DMS114 treated with DMSO at 0.1 percent for 48 hours (cell line): ENCODE results near the gene NLRP3.
"Not testable (repeated sequence)": the region's sequence is repeated elsewhere in the genome, so short reads cannot be mapped to it uniquely, and the experiment has no call there.

ENCODE experiments used
- DNase-seq: peaks from one replicate; lab custom pipeline; 2025; ENCODE audit not compliant: unreplicated experiment; lab: John Stamatoyannopoulos, UW

NLRP3 gene

DNA sequence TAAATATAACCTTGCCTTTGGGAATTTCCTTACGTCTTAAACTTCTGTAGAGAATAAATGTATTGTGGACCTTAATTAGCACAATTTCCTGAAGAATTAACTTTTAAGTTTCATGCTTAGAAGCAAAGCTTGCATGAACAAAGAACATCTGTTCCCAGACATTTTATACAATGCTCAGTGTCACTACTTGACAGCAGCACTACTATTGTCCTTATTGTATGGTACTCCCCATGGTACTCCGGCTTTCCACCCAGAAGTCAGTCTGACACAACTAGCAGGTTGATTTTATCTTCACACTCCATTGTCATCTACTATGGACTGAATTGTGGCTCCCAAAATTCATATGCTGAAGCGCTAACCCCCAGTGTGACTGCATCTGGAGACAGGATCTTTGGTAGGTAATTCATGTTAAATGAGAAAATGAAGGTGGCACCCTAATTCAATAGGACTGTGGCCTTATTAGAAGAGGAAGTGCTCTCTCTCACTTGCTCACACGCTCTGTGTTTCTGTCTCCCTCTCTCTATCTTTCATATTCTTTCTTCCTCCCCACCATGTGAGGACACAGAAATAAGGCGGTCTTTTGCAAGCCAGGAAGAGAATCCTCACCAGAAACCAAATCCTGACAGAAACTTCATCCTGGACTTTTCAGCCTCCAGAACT is 52.6 kb downstream of the NLRP3 start:
- DNase-seq, result no peak

DNA sequence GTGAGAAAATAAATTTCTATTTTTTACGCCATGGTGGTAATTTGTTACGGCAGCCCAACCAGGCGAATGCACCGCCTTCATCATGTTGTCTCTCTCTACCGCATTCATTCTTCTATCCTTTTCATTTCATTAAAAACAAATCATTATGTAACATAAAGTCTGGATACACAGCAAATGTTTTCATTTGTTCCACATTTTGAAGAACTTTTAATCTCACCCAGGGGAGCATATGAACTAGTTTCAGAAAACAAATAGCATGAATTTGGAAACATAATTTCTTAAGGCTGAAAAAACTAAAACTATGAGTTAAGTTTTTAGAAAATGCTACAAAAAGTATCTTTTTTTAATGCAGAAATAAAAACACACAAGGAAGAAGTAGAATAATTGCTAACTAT is 53.2 kb downstream of the NLRP3 start:
- DNase-seq, result no peak

DNA sequence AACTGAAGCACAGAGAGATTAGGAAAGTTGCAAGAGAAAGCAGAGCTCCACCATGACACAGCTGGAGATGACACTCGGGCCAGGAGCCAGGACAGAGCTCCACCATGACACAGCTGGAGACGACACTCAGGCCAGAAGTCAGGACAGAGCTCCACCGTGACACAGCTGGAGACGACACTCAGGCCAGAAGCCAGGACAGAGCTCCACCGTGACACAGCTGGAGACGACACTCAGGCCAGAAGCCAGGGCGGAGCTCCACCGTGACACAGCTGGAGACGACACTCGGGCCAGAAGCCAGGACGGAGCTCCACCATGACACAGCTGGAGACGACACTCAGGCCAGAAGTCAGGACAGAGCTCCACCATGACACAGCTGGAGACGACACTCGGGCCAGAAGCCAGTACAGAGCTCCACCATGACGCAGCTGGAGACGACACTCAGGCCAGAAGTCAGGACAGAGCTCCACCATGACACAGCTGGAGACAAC is 55.0 kb downstream of the NLRP3 start:
- not testable (repeated sequence) for DNase-seq

DNA sequence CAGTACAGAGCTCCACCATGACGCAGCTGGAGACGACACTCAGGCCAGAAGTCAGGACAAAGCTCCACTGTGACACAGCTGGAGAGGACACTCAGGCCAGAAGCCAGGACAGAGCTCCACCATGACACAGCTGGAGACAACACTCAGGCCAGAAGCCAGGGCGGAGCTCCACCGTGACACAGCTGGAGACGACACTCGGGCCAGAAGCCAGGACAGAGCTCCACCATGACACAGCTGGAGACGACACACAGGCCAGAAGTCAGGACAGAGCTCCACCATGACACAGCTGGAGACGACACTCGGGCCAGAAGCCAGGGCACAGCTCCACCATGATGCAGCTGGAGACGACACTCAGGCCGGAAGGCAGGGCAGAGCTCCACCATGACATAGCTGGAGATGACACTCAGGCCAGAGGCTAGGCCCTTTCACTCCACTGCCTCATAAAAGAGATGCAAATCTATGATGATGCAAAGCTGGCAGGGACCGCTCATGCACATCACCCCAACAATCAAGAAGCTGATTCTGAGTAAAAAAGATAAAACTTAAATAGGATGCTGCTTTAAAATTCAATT is 55.6 kb downstream of the NLRP3 start:
- no peak for DNase-seq

DNA sequence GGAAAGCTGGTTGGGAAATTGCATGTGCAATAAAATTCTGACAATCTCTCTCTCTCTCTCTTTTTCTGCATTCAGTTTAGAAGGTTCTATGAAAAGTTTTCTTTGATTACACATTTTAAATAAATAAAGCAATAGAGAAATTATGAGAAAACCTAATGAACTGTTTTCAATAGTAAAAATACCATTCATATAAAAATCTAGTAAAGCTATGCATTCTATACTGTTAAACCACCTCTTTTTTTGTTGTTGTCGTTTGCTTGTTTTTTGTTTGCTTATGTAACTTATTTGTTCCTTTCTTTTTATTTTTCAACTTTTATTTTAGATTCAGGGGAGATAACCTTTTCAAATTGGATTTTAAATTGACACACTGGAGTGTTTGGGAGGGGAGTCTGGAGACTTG is 56.1 kb downstream of the NLRP3 start:
- no peak for DNase-seq

DNA sequence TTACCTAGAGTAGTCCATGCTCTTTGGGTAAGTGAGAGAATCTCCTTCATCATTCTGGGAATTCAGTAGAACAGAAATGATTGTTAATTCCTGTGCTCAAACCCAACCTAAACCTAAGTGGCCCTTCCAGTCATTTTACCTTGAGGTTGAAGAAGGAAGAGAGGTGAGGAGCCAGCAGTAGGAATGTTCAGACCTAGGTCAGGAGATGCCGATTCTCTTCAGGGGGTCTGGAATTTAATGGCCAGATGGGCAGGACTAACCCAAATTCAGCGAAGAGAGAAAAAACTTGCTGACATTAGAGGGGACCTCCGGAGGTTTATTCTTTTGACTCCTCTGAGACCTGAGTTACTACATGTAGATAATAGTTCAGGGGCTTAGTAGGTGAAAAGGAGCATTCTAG is 58.4 kb downstream of the NLRP3 start:
- no peak for DNase-seq

DNA sequence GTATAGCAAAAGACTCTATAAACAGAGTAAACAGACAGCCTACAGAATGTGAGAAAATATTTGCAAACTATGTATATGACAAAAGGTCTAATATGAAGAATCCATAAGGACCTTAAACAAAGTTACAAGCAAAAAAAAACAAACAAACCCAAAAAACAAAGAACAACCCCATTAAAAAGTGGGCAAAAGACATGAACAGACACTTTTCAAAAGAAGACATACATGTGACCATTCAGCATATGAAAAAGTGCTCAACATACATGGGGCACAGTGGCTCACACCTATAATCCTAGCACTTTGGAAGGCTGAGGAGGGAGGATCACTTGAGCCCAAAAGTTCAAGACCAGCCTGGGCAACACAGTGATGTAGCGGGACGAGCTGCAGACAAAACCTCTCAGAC is 59.8 kb downstream of the NLRP3 start:
- no peak for DNase-seq

DNA sequence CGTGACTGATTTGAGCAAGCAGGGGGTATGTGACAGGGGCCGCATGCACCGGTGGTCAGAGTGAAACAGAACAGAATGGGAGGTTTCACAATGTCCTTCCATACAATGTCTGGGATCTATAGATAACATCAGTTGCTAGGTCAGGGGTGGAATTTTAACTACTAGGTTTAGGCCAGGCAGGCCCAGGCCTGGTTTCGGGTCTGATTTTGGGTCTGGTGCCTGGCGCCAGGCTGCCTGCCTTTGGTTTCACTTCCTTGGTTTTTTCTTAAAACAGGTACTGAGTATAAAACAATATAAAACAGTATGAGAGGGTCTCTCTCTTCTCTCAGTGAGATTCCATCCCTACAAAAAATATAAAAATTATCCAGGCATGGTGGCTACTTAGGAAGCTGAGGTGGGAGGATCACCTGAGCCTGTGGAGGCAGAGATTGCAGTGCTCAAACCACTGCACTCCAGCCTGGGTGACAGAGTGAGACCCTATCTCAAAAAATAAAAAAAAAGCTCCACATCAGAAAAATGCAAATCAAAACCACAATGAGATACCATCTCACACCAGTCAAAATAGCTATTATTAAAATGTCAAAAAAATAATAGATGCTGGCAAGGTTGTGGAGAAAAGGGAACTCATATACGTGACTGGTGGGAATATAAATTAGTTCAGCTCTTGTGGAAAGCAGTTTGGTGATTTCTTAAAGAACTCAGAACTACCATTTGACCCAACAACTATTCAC is 60.5 kb downstream of the NLRP3 start:
- DNase-seq, result not testable (repeated sequence)

DNA sequence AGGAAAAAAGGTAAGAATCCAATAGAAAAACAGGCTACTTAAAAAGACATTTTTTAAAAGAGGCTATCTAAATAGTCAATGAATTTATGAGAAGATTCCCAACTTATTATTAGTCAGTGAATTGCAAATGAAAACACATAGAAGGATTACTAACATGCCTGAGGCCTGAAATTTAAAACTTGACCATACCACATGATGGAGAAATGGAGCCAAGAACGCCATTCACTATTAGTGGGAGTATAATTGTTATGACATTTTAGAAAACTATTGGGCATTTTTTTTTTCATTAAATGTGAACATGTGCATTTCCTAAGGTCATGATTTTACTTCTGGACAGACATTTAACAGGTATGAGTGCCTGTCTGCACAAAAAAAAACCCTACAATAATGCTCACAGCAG is 66.8 kb downstream of the NLRP3 start:
- no peak for DNase-seq

DNA sequence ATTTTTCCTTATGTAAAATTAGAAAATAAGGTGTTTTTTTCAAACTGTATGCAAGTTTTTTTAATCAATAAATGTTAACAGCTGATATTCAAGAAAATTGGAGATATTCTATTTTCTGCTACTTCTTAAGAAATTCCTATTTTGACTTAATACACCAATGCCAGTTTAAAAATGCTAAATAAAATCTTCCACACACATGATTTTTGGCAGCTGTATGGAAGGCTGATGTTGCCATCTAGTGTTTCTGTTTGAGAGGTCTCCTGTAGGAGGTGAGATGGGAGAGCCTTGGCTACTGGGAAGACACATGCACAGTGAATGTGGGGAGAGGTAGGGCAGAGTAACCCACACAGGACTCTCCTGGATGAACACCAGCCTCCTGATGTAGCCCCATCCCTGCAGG is 71.1 kb downstream of the NLRP3 start:
- peak; percentile 54 for DNase-seq

DNA sequence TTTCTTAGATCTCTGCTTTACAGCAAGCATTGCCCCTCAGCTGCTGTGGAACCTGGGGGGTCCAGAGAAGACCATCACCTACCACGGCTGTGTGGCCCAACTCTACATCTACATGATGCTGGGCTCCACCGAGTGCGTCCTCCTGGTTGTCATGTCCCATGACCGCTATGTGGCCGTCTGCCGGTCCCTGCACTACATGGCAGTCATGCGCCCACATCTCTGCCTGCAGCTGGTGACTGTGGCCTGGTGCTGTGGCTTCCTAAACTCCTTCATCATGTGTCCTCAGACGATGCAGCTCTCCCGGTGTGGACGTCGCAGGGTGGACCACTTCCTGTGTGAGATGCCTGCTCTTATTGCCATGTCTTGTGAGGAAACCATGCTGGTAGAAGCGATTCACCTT is 75.4 kb downstream of the NLRP3 start:
- DNase-seq, result no peak

DNA sequence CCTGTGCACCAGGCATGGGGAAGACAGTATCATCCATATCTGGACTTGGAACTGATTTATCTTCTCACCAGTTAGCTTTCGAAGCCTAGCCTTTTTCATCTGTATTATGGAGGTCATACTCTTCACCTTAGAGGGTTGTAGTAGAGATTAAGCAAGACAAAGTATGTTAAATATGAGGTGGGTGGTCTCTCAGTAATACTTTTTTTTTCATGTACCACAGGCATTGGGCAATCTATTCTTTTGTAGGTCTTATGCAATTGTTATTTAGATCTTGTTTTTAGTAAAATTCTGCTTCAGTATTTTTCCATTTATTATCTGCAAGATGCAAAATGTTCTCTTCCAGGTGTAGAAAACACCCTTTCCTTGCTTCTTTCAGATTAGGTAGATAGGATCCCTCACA is 77.1 kb downstream of the NLRP3 start:
- no peak for DNase-seq

DNA sequence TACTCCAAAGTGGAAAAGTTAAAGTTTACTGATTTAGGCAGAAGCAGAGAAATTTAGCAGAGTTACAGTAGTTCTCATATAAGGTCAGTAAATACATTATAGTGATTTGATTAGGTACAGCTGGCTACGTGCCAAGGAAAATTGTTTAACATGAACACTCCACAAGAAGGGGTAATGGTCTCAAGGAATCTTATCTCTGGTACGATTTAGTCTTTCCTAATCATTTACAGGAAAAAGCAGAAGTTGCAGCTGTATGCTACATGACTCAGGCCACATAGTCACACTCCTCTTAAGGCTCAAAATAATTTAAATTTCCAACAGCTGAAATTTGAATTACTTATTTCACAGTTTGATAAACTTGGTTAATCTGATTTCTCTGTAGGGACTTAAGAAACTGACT is 78.8 kb downstream of the NLRP3 start:
- no peak for DNase-seq

DNA sequence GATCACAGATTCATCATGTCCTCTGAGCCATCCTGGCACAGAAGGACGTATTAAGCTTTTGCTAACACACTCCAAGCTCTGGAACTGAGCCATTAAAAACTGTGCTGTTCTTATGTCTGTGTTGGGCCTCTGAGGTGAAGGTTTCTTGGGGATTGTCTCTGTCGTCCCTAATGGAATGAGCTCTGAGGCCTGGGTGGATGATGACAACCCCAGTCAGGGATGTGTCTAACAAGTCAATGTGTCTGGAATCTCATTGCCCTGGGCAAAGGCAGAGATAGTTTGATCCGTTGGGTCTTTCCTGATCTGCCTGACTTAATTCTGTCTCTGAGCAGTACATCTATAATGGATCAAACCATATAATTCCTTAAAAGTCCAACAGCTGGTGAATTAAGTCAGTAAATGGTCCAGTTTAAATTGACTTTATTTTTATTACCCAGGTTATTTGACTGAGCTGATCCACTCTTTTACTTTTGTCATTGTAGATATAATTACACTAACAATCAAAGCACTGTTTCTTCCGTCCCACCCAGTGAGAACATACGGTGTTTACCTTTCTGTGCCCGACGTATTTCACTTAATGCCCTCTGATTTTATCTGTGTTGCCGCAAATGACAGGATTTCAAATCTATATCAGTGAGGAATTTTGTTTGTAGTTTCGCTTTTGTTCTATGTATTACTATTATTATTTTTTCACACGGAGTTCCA is 80.8 kb downstream of the NLRP3 start:
- no peak for DNase-seq
